ENCODE results near the gene HK1.
"Not testable (repeated sequence)": the region's sequence is repeated elsewhere in the genome, so short reads cannot be mapped to it uniquely, and the experiment has no call there.

The HK1 gene

GRCh38 chr10:69312528-69312927, 34.2 kb downstream of the HK1 start:
- no peak for DNase-seq (ENCODE audit: low read depth)

- no peak for DNase-seq (ENCODE audit: low read depth)
These were observed 36.8 kb downstream of the HK1 start for GRCh38 chr10:69315100-69315542.

- no peak for DNase-seq (ENCODE audit: low read depth)
These were observed 37.5 kb downstream of the HK1 start for GRCh38 chr10:69315610-69316312.

GRCh38 chr10:69316313-69317059, 38.2 kb downstream of the HK1 start:
- no peak for DNase-seq (ENCODE audit: low read depth)

- no peak for DNase-seq (ENCODE audit: low read depth)
These were observed 38.9 kb downstream of the HK1 start for GRCh38 chr10:69317175-69317604.

- no peak for DNase-seq (ENCODE audit: low read depth)
These were observed 39.4 kb downstream of the HK1 start for GRCh38 chr10:69317626-69318105.

GRCh38 chr10:69318106-69318866, 40.0 kb downstream of the HK1 start:
- DNase-seq (ENCODE audit: low read depth): peak; percentile 93

- peak; percentile 79 for DNase-seq (ENCODE audit: low read depth)
These were observed 40.8 kb downstream of the HK1 start for GRCh38 chr10:69318867-69319727.

- DNase-seq (ENCODE audit: low read depth): no peak
These were observed 41.6 kb downstream of the HK1 start for GRCh38 chr10:69319841-69320316.

GRCh38 chr10:69320521-69320920, 42.2 kb downstream of the HK1 start:
- DNase-seq (ENCODE audit: low read depth): no peak

- DNase-seq (ENCODE audit: low read depth): no peak
These were observed 42.9 kb downstream of the HK1 start for GRCh38 chr10:69321039-69321715.

GRCh38 chr10:69321865-69322264, 43.6 kb downstream of the HK1 start:
- no peak for DNase-seq (ENCODE audit: low read depth)

- not testable (repeated sequence) for DNase-seq (ENCODE audit: low read depth)
These were observed 44.0 kb downstream of the HK1 start for GRCh38 chr10:69322346-69322745.

- no peak for DNase-seq (ENCODE audit: low read depth)
These were observed 45.3 kb downstream of the HK1 start for GRCh38 chr10:69323622-69324021.

- DNase-seq (ENCODE audit: low read depth): no peak
These were observed 46.3 kb downstream of the HK1 start for GRCh38 chr10:69324583-69324982.

GRCh38 chr10:69325637-69326523, 47.6 kb downstream of the HK1 start:
- not testable (repeated sequence) for DNase-seq (ENCODE audit: low read depth)

GRCh38 chr10:69326692-69327091, 48.4 kb downstream of the HK1 start:
- DNase-seq (ENCODE audit: low read depth): no peak

- no peak for DNase-seq (ENCODE audit: low read depth)
These were observed 49.4 kb downstream of the HK1 start for GRCh38 chr10:69327463-69328379.

- no peak for DNase-seq (ENCODE audit: low read depth)
These were observed 50.1 kb downstream of the HK1 start for GRCh38 chr10:69328380-69328735.
